ENCODE data around the gene CDC42. TPM values are rescaled to one million over a fixed set of nuclear protein-coding genes. Genes with fewer than 3 reads are reported as not detected.

The CDC42 gene
- total and polyA plus RNA-seq, 9 of the 15 experiments (the other 6 are each of a cell fraction or from before 2014, with no cell fraction given): 186 to 398 (median 325) TPM

DNA sequence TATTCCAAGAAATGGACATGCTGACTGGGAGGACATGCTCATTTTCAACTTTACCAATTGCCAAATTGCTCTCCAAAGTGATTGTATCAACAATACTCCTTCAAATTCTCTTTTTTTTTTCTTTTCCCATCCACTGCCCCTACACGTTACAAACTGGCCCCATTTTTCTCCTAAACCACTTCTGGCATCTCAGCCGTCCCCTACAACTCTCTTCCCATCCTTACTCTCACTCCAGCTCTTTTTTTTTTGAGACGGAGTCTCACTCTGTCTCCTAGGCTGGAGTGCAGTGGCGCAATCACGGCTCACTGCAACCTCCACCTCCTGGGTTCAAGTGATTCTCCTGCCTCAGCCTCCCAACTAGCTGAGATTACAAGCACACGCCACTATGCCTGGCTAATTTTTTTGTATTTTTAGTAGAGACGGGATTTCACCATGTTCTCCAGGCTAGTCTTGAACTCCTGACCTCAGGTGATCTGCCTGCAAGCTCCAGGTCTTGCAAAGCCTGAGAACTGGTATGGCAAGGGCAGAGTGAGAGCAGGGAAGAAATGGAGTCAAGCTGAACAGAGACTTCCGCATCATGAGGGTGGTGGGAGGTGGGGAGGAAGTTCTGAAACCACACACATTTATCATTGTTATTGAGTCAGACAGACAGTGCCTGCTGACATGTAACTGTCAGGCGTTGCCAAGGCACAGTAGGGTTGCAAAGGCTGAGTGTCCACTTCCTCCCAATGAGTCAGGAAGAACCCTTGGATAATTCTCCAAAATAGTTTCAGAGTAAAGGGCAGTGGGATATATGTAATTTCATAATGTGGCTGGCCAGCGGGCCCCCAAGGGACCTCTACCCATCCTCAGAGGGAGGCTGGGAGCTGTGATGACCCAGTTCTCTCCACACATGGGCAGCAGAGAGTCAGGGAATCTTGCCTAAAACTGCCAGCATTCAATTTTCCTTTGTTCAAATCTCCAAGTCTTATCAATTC is 33.6 kb upstream of the CDC42 start (continued):
- TF ChIP-seq ZNF12 (CRISPR knock-in tag; IDR thresholded peaks at IDR 0.05): peak; percentile 63; the same call in 1 of the 2 replicates
- TF ChIP-seq ZNF644 (tag; IDR thresholded peaks at IDR 0.05; ENCODE audit: low read depth): peak; percentile 76; the same call in 1 of the 2 replicates
- TF ChIP-seq PPARD (CRISPR knock-in tag; IDR thresholded peaks at IDR 0.05): no peak
- no peak for TF ChIP-seq NUFIP1 (IDR thresholded peaks at IDR 0.05; ENCODE audit: partially characterized antibody)
- no peak for TF ChIP-seq ZNF77 (CRISPR knock-in tag; IDR thresholded peaks at IDR 0.05)
- TF ChIP-seq SNRNP70 (optimal IDR thresholded peaks at IDR 0.05; ENCODE audit: low read depth, low read length): no peak
- TF ChIP-seq, protein P1, sequence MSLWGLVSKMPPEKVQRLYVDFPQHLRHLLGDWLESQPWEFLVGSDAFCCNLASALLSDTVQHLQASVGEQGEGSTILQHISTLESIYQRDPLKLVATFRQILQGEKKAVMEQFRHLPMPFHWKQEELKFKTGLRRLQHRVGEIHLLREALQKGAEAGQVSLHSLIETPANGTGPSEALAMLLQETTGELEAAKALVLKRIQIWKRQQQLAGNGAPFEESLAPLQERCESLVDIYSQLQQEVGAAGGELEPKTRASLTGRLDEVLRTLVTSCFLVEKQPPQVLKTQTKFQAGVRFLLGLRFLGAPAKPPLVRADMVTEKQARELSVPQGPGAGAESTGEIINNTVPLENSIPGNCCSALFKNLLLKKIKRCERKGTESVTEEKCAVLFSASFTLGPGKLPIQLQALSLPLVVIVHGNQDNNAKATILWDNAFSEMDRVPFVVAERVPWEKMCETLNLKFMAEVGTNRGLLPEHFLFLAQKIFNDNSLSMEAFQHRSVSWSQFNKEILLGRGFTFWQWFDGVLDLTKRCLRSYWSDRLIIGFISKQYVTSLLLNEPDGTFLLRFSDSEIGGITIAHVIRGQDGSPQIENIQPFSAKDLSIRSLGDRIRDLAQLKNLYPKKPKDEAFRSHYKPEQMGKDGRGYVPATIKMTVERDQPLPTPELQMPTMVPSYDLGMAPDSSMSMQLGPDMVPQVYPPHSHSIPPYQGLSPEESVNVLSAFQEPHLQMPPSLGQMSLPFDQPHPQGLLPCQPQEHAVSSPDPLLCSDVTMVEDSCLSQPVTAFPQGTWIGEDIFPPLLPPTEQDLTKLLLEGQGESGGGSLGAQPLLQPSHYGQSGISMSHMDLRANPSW (CRISPR knock-in tag; IDR thresholded peaks at IDR 0.05): no peak
- TF ChIP-seq ZNF589 (CRISPR knock-in tag; IDR thresholded peaks at IDR 0.05; ENCODE audit: low read depth): peak; percentile 88
- TF ChIP-seq, protein P2, sequence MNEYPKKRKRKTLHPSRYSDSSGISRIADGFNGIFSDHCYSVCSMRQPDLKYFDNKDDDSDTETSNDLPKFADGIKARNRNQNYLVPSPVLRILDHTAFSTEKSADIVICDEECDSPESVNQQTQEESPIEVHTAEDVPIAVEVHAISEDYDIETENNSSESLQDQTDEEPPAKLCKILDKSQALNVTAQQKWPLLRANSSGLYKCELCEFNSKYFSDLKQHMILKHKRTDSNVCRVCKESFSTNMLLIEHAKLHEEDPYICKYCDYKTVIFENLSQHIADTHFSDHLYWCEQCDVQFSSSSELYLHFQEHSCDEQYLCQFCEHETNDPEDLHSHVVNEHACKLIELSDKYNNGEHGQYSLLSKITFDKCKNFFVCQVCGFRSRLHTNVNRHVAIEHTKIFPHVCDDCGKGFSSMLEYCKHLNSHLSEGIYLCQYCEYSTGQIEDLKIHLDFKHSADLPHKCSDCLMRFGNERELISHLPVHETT (CRISPR knock-in tag; conservative IDR thresholded peaks at IDR 0.05 in 1 of 2, IDR thresholded peaks at IDR 0.05 in 1 of 2): peak in 1 of 2 experiments; percentile 55; a peak in 1 of 4 replicates
- no peak for TF ChIP-seq ZNF445 (CRISPR knock-in tag; IDR thresholded peaks at IDR 0.05; ENCODE audit: low read depth)
- TF ChIP-seq TOE1 (IDR thresholded peaks at IDR 0.05; ENCODE audit: borderline replicate concordance): peak; percentile 75; the same call in 1 of the 2 replicates
- no peak for TF ChIP-seq TOE1 (CRISPR knock-in tag; IDR thresholded peaks at IDR 0.05; ENCODE audit: borderline replicate concordance, low read depth)
- TF ChIP-seq ZNF253 (CRISPR knock-in tag; conservative IDR thresholded peaks at IDR 0.05): no peak
- peak; percentile 26 for TF ChIP-seq TBP (optimal IDR thresholded peaks at IDR 0.05; ENCODE audit: low read depth, low read length)
- 0 out of 2 replicates have a peak, but pooled peaks have one; percentile 15 for TF ChIP-seq KLF16 (IDR thresholded peaks at IDR 0.05)
- 0 out of 2 replicates have a peak, but pooled peaks have one; percentile 12 for TF ChIP-seq ZC3H11A (IDR thresholded peaks at IDR 0.05; ENCODE audit: low read depth, low read length)
- peak; percentile 63 for TF ChIP-seq FOXJ3 (CRISPR knock-in tag; IDR thresholded peaks at IDR 0.05)
- 0 out of 2 replicates have a peak, but pooled peaks have one; percentile 26 for TF ChIP-seq RBFOX2 (IDR thresholded peaks at IDR 0.05; ENCODE audit: low read depth, low read length)
- 0 out of 2 replicates have a peak, but pooled peaks have one; percentile 8 for TF ChIP-seq NFIC (IDR thresholded peaks at IDR 0.05)
- TF ChIP-seq LEF1 (IDR thresholded peaks at IDR 0.05): peak; percentile 92
- TF ChIP-seq, protein P3, sequence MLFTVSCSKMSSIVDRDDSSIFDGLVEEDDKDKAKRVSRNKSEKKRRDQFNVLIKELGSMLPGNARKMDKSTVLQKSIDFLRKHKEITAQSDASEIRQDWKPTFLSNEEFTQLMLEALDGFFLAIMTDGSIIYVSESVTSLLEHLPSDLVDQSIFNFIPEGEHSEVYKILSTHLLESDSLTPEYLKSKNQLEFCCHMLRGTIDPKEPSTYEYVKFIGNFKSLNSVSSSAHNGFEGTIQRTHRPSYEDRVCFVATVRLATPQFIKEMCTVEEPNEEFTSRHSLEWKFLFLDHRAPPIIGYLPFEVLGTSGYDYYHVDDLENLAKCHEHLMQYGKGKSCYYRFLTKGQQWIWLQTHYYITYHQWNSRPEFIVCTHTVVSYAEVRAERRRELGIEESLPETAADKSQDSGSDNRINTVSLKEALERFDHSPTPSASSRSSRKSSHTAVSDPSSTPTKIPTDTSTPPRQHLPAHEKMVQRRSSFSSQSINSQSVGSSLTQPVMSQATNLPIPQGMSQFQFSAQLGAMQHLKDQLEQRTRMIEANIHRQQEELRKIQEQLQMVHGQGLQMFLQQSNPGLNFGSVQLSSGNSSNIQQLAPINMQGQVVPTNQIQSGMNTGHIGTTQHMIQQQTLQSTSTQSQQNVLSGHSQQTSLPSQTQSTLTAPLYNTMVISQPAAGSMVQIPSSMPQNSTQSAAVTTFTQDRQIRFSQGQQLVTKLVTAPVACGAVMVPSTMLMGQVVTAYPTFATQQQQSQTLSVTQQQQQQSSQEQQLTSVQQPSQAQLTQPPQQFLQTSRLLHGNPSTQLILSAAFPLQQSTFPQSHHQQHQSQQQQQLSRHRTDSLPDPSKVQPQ (CRISPR knock-in tag; IDR thresholded peaks at IDR 0.05; ENCODE audit: borderline replicate concordance): no peak
